H1 (cell line): ENCODE results near the gene FAM83C. TPM values are rescaled to one million over a fixed set of nuclear protein-coding genes. Genes with fewer than 3 reads are reported as not detected.

Source experiments
- CTCF ChIA-PET: fragments of 300-600 bp; sonication (Branson Sonifier 250); formaldehyde crosslinking; loops from one replicate; lab custom pipeline; 2021; ENCODE audit not compliant: partially characterized antibody; lab: Charles Lee
- POLR2A ChIA-PET: fragments of 300-600 bp; sonication (Branson Sonifier 250); formaldehyde crosslinking; loops from one replicate; lab custom pipeline; 2021; ENCODE audit warnings: inconsistent platforms; ENCODE audit not compliant: partially characterized antibody; lab: Charles Lee
- DNase-seq, 2 experiments: peaks; one replicate each; pipeline versions ENCODE4 v3.0.0 to v3.0.0-alpha.2; 2010 to 2022; ENCODE audit warnings: low spot score in 2 of 2, low read depth in 1 of 2, mixed read lengths in 1 of 2
- FAIRE-seq: peaks from 2 replicates; lab custom pipeline; 2011; peaks lifted over from hg19 to GRCh38; lab: Jason Lieb, UNC
- H2AFZ ChIP-seq: 2 replicates; pipeline ENCODE4 v1.8.1; 2012; ENCODE audit warnings: low read length, inconsistent platforms
- H2AK5ac ChIP-seq: 2 replicates; pipeline ENCODE4 v1.6.1; 2013; ENCODE audit warnings: low read depth, low read length
- H2BK120ac ChIP-seq: replicated peaks from 2 replicates; pipeline ENCODE3; 2013; ENCODE audit warnings: low read depth, low read length, inconsistent platforms
- H2BK12ac ChIP-seq: 2 replicates; pipeline ENCODE4 v1.6.1; 2013; ENCODE audit warnings: low read depth, low read length
- H2BK15ac ChIP-seq: 2 replicates; pipeline ENCODE4 v1.6.1; 2013; ENCODE audit warnings: low read length
- H2BK20ac ChIP-seq: 2 replicates; pipeline ENCODE4 v1.6.1; 2013; ENCODE audit warnings: low read length
- H2BK5ac ChIP-seq: 2 replicates; pipeline ENCODE4 v1.6.1; 2013; ENCODE audit warnings: low read depth, low read length
- H3K14ac ChIP-seq: 2 replicates; pipeline ENCODE4 v1.6.1; 2013; ENCODE audit warnings: inconsistent platforms; ENCODE audit not compliant: insufficient read length
- H3K18ac ChIP-seq: 2 replicates; pipeline ENCODE4 v1.6.1; 2013; ENCODE audit warnings: low read length; ENCODE audit errors: extremely low read depth
- H3K23ac ChIP-seq: 2 replicates; pipeline ENCODE4 v1.6.1; 2013; ENCODE audit warnings: inconsistent platforms; ENCODE audit not compliant: insufficient read length
- H3K23me2 ChIP-seq: 2 replicates; pipeline ENCODE4 v1.6.1; 2013; ENCODE audit warnings: low read depth, low read length
- H3K27ac ChIP-seq: 2 replicates; pipeline ENCODE4 v1.6.1; 2011; ENCODE audit warnings: low read depth, low read length, inconsistent platforms
- H3K27me3 ChIP-seq, 4 experiments: replicated peaks in 1 of 4; 1 replicate in 1 of 4; 2 replicates in 3 of 4; pipeline versions ENCODE4 v1.6.1 to v1.8.1; 2011 to 2013; ENCODE audit warnings: low read length in 3 of 4, mild to moderate bottlenecking in 3 of 4, inconsistent platforms in 2 of 4, mixed read lengths in 2 of 4, moderate library complexity in 1 of 4; ENCODE audit not compliant: control insufficient read depth in 3 of 4, insufficient read depth in 3 of 4; ENCODE audit errors: extremely low read depth in 1 of 4
- H3K36me3 ChIP-seq, 4 experiments: 2 replicates each; pipeline versions ENCODE4 v1.6.1 to v1.8.1; 2011 to 2013; ENCODE audit warnings: mild to moderate bottlenecking in 4 of 4, low read length in 3 of 4, moderate library complexity in 2 of 4, control low read depth in 1 of 4, inconsistent platforms in 1 of 4; ENCODE audit not compliant: insufficient read depth in 4 of 4, control insufficient read depth in 2 of 4
- H3K4ac ChIP-seq: replicated peaks from 2 replicates; pipeline ENCODE3; 2013; ENCODE audit warnings: low read length, low read depth, mixed read lengths, inconsistent platforms; ENCODE audit not compliant: insufficient read length
- H3K4me1 ChIP-seq, 4 experiments: replicated peaks in 1 of 4; 1 replicate in 1 of 4; 2 replicates in 3 of 4; pipeline versions ENCODE4 v1.6.1 to v1.8.1; 2011 to 2013; ENCODE audit warnings: low read length in 3 of 4, inconsistent platforms in 2 of 4, mixed read lengths in 1 of 4; ENCODE audit not compliant: insufficient read depth in 4 of 4, control insufficient read depth in 3 of 4
- H3K4me2 ChIP-seq, 2 experiments: 2 replicates each; pipeline versions ENCODE4 v1.6.1 to v1.8.1; 2011 to 2013; ENCODE audit warnings: low read depth in 2 of 2, low read length in 2 of 2, control low read depth in 1 of 2, inconsistent platforms in 1 of 2, mild to moderate bottlenecking in 1 of 2; ENCODE audit not compliant: insufficient read depth in 1 of 2
- H3K4me3 ChIP-seq, 4 experiments: fragments of 200-600, 300-600 bp in 1 of 4; sonication (generic), shearing (Covaris generic), sonication (Bioruptor Twin) in 1 of 4; 2 replicates each; pipeline versions ENCODE4 v1.5.1 to v1.8.1; 2011 to 2016; ENCODE audit warnings: low read length in 4 of 4, low read depth in 3 of 4, control low read depth in 2 of 4, inconsistent platforms in 2 of 4, mild to moderate bottlenecking in 2 of 4, mixed read lengths in 1 of 4, moderate library complexity in 1 of 4; ENCODE audit not compliant: insufficient read depth in 2 of 4; ENCODE audit errors: extremely low read depth in 1 of 4
- H3K56ac ChIP-seq: replicated peaks from 2 replicates; pipeline ENCODE3; 2013; ENCODE audit warnings: low read depth, mild to moderate bottlenecking, mixed read lengths, low read length, inconsistent platforms; ENCODE audit not compliant: insufficient read length
- H3K79me1 ChIP-seq: 2 replicates; pipeline ENCODE4 v1.6.1; 2013; ENCODE audit warnings: low read depth, low read length, control low read depth
- H3K79me2 ChIP-seq, 2 experiments: 2 replicates each; pipeline versions ENCODE4 v1.6.1 to v1.8.1; 2012 to 2013; ENCODE audit warnings: low read length in 2 of 2, mild to moderate bottlenecking in 2 of 2, inconsistent platforms in 1 of 2; ENCODE audit not compliant: insufficient read depth in 2 of 2, control insufficient read depth in 1 of 2
- H3K9ac ChIP-seq, 4 experiments: replicated peaks in 1 of 4; 1 replicate in 1 of 4; 2 replicates in 3 of 4; pipeline versions ENCODE4 v1.6.1 to v1.8.1; 2011 to 2013; ENCODE audit warnings: low read depth in 3 of 4, low read length in 3 of 4, control low read depth in 2 of 4, mild to moderate bottlenecking in 2 of 4, moderate library complexity in 2 of 4, inconsistent platforms in 1 of 4; ENCODE audit errors: extremely low read depth in 1 of 4
- H3K9me3 ChIP-seq, 2 experiments: 2 replicates each; pipeline versions ENCODE4 v1.6.1 to v1.8.1; 2012 to 2013; ENCODE audit warnings: mild to moderate bottlenecking in 2 of 2, moderate library complexity in 2 of 2, control low read depth in 1 of 2, inconsistent platforms in 1 of 2, low read depth in 1 of 2, low read length in 1 of 2, mixed read lengths in 1 of 2; ENCODE audit not compliant: insufficient read depth in 2 of 2
- H4K20me1 ChIP-seq, 2 experiments: replicated peaks in 1 of 2; 2 replicates each; pipeline versions ENCODE3 to v1.8.1; 2011 to 2013; ENCODE audit warnings: inconsistent platforms in 2 of 2, low read length in 2 of 2, mild to moderate bottlenecking in 1 of 2; ENCODE audit not compliant: insufficient read depth in 2 of 2, control insufficient read depth in 1 of 2
- H4K5ac ChIP-seq: 2 replicates; pipeline ENCODE4 v1.6.1; 2013; ENCODE audit warnings: low read length, low read depth, mixed read lengths, inconsistent platforms; ENCODE audit not compliant: insufficient read length
- H4K8ac ChIP-seq: 2 replicates; pipeline ENCODE4 v1.8.0; 2013; ENCODE audit warnings: mild to moderate bottlenecking, moderate library complexity, low read length, inconsistent platforms; ENCODE audit not compliant: insufficient read depth; ENCODE audit errors: extremely low read depth
- H4K91ac ChIP-seq: replicated peaks from 2 replicates; pipeline ENCODE3; 2013; ENCODE audit warnings: low read length, mixed read lengths, inconsistent platforms; ENCODE audit not compliant: insufficient read length
- BCL11A ChIP-seq, 2 experiments: IDR thresholded peaks; one replicate each; pipeline ENCODE4 v1.6.1; 2011; ENCODE audit warnings: low read depth in 2 of 2, low read length in 2 of 2, mild to moderate bottlenecking in 2 of 2
- CHD1 ChIP-seq: IDR thresholded peaks from 2 replicates; pipeline ENCODE4 v1.6.1; 2012; ENCODE audit warnings: low read depth, low read length, improper control_type of control experiment
- CTCF ChIP-seq, 3 experiments: IDR thresholded peaks; 1 replicate in 2 of 3; 2 replicates in 1 of 3; pipeline versions ENCODE4 v1.5.1 to v1.6.1; 2011; ENCODE audit warnings: low read length in 3 of 3, mild to moderate bottlenecking in 3 of 3, inconsistent platforms in 2 of 3, low read depth in 1 of 3, moderate library complexity in 1 of 3; ENCODE audit not compliant: insufficient read depth in 1 of 3; ENCODE audit errors: control extremely low read depth in 1 of 3
- EZH2 ChIP-seq: fragments of 200-600 bp; sonication (generic); IDR thresholded peaks from 2 replicates; pipeline ENCODE4 v1.7.1; 2012; ENCODE audit warnings: low read depth, mild to moderate bottlenecking, moderate library complexity, low read length, inconsistent platforms; ENCODE audit not compliant: severe bottlenecking
- HDAC2 ChIP-seq, 2 experiments: fragments of 300-600 bp in 1 of 2; sonication (generic) in 1 of 2; IDR thresholded peaks; 2 replicates each; pipeline ENCODE4 v1.6.1; 2011 to 2012; ENCODE audit warnings: low read depth in 2 of 2, low read length in 2 of 2, mild to moderate bottlenecking in 2 of 2, moderate library complexity in 2 of 2, borderline replicate concordance in 1 of 2, inconsistent platforms in 1 of 2
- NANOG ChIP-seq: IDR thresholded peaks from 2 replicates; pipeline ENCODE4 v1.6.1; 2011; ENCODE audit warnings: low read length, low read depth, mild to moderate bottlenecking, inconsistent platforms; ENCODE audit not compliant: insufficient read depth, poor library complexity, severe bottlenecking
- NRF1 ChIP-seq: IDR thresholded peaks from 2 replicates; pipeline ENCODE4 v1.6.1; 2011; ENCODE audit warnings: mild to moderate bottlenecking, low read depth, low read length, improper control_type of control experiment
- RBBP5 ChIP-seq: IDR thresholded peaks from 2 replicates; pipeline ENCODE4 v1.7.1; 2012; ENCODE audit warnings: low read depth, mild to moderate bottlenecking, inconsistent platforms, low read length, moderate library complexity, borderline replicate concordance
- TBP ChIP-seq: IDR thresholded peaks from 2 replicates; pipeline ENCODE4 v1.6.1; 2011; ENCODE audit warnings: low read depth, low read length, improper control_type of control experiment
- TEAD4 ChIP-seq: IDR thresholded peaks from 2 replicates; pipeline ENCODE4 v1.6.1; 2012; ENCODE audit warnings: low read depth, low read length, inconsistent platforms, mixed read lengths
- WGBS, 2 experiments: shearing (Covaris generic) in 1 of 2; methylation state at CpG; one replicate each; pipeline versions ENCODE4 v1.1.6 to v1.1.7; 2013 to 2015; ENCODE audit warnings: low lambda C conversion rate in 2 of 2, mixed read lengths in 2 of 2, inconsistent platforms in 1 of 2, low coverage in 1 of 2, missing lambda C conversion rate in 1 of 2; ENCODE audit not compliant: insufficient replicate concordance in 2 of 2, insufficient coverage in 1 of 2, insufficient read length in 1 of 2; ENCODE audit errors: extremely low coverage in 1 of 2, missing lambda C conversion rate in 1 of 2; 5-methylcytosine and 5-hydroxymethylcytosine counted together
- polyA plus RNA-seq, 7 experiments: library from polyadenylated mRNA; depleted of rRNA in 3 of 7; stranded (reverse) in 5 of 7; unstranded in 2 of 7; fragments of >200 nt in 5 of 7; fragments of 200-250 nt in 2 of 7; gene quantifications; 1 replicate in 5 of 7; 2 replicates in 1 of 7; 4 replicates in 1 of 7; pipeline versions ENCODE4 v1.2.1 to v1.2.3, GENCODE V29; 2011 to 2013; ENCODE audit warnings: missing spikeins in 2 of 7, mixed read lengths in 2 of 7
- total RNA-seq: library from RNA; stranded (reverse); fragmentation: NEBNext Ultra II Directional; extraction: Animal tissue kit (Norgen Biotek cat#: 25700); gene quantifications from 2 replicates; pipeline ENCODE4 v1.2.1, GENCODE V29; 2021

The FAM83C gene
- total and polyA plus RNA-seq, 2 of the 8 experiments (the other 6 are each of a cell fraction or from before 2014, with no cell fraction given), result not detected

- Histone ChIP-seq H3K4me3 (no peak overlapping the region), H2BK20ac (peak overlapping the region; percentile 86; the same call in 1 of the 2 replicates), H3K4me2 (no peak overlapping the region), H3K27me3 (no peaks in the 10 kb centered on the region), H3K4me1 (peaks cover 8 to 20% (median 10%) of the 10 kb centered on the region in 4 experiments), H4K8ac (peak overlapping the region; percentile 7; the same call in 1 of the 2 replicates), H3K4ac (no peak overlapping the region), H2BK120ac (no peak overlapping the region), H4K91ac (no peak overlapping the region), H2BK5ac (0 out of 2 replicates have a peak overlapping the region, but pooled peaks have one; percentile 21), H4K20me1 (no peaks in the 10 kb centered on the region), H3K18ac (no peak overlapping the region; the same call in 1 of the 2 replicates), H2BK12ac (no peak overlapping the region), H3K23ac (no peak overlapping the region), H3K79me2 (no peaks in the 10 kb centered on the region), H2AK5ac (no peak overlapping the region), H2BK15ac (no peak overlapping the region), H3K56ac (no peak overlapping the region), H3K14ac (no peak overlapping the region), H3K23me2 (no peaks in the 10 kb centered on the region; the same call in 1 of the 2 replicates), H3K36me3 (peaks cover 0 to 9% (median 0%) of the 10 kb centered on the region in 4 experiments; a peak in 2 of 8 replicates), H3K9ac (no peak overlapping the region), H3K27ac (no peak overlapping the region), H4K5ac (no peak overlapping the region), H3K9me3 (no peaks in the 10 kb centered on the region), H3K79me1 (no peaks in the 10 kb centered on the region), H2AFZ (no peak overlapping the region)
- CTCF ChIA-PET, result interaction anchor here (0.6 to 11.5 kb wide), 9 partner anchors 19 to 174 kb away, joined by 3 to 135 read pairs (median 3); partner anchors contain the start of genes EDEM2 and TRPC4AP
- 95% methylated on average over 16 of the region's 16 CpGs; no CpG with 5 or more reads in 1 of the 2 experiments for WGBS, 2 experiments
- FAIRE-seq (no peak), DNase-seq (no peak)
- POLR2A ChIA-PET, result interaction anchor here (0.9 to 7.2 kb wide), 8 partner anchors 7 to 393 kb away, joined by 3 to 98 read pairs (median 4); partner anchors contain the start of genes EDEM2 and MMP24OS
- TF ChIP-seq NRF1 (no peak), TBP (no peak), HDAC2 (IDR thresholded peaks at IDR 0.05; ENCODE audit: borderline replicate concordance in 1 of 2, low read depth in 2 of 2, low read length in 2 of 2) (no peak), NANOG (no peak), EZH2 (no peak), CTCF (IDR thresholded peaks at IDR 0.05; ENCODE audit: control extremely low read depth in 1 of 3, insufficient read depth in 1 of 3, low read depth in 1 of 3, low read length in 3 of 3) (no peak), BCL11A (IDR thresholded peaks at IDR 0.05; ENCODE audit: low read depth in 2 of 2, low read length in 2 of 2) (no peak), RBBP5 (no peak), CHD1 (no peak), TEAD4 (no peak)
Measured at GRCh38 chr20:35267092-35267491, 25.1 kb downstream of the FAM83C start.
